Endodermal cell (in vitro differentiated cells): ENCODE measurements around the gene COL27A1. TPM values are rescaled to one million over a fixed set of nuclear protein-coding genes. Genes with fewer than 3 reads are reported as not detected.
A peak's percentile ranks its signal among the peaks of the same experiment; 100 is the strongest.
"Not testable (repeated sequence)": the region's sequence is repeated elsewhere in the genome, so short reads cannot be mapped to it uniquely, and the experiment has no call there.

Source experiments
- DNase-seq: peaks from one replicate; pipeline ENCODE4 v3.0.0-alpha.2; 2017
- H3K27ac ChIP-seq: 2 replicates; pipeline ENCODE4 v1.5.1; 2013; ENCODE audit warnings: mild to moderate bottlenecking, low read depth, low read length, moderate library complexity
- H3K27me3 ChIP-seq: 2 replicates; pipeline ENCODE4 v1.6.1; 2013; ENCODE audit warnings: mild to moderate bottlenecking, low read length, moderate library complexity; ENCODE audit not compliant: insufficient read depth, control insufficient read depth, poor library complexity, severe bottlenecking
- H3K36me3 ChIP-seq: 2 replicates; pipeline ENCODE4 v1.7.0; 2013; ENCODE audit warnings: mild to moderate bottlenecking, low read length, moderate library complexity; ENCODE audit not compliant: control insufficient read depth, insufficient read depth
- H3K4me1 ChIP-seq: one replicate; pipeline ENCODE4 v1.7.0; 2013; ENCODE audit warnings: low read length; ENCODE audit not compliant: control insufficient read depth, insufficient read depth
- H3K4me3 ChIP-seq: 2 replicates; pipeline ENCODE4 v1.5.1; 2013; ENCODE audit warnings: mild to moderate bottlenecking, low read length, moderate library complexity
- H3K9ac ChIP-seq: 2 replicates; pipeline ENCODE4 v1.6.1; 2013; ENCODE audit warnings: mild to moderate bottlenecking, low read length, moderate library complexity; ENCODE audit not compliant: poor library complexity, severe bottlenecking; ENCODE audit errors: extremely low read depth
- H3K9me3 ChIP-seq: 2 replicates; pipeline ENCODE4 v1.6.1; 2013; ENCODE audit warnings: mild to moderate bottlenecking, low read length, moderate library complexity; ENCODE audit not compliant: control insufficient read depth
- H3K27ac Mint-ChIP-seq: 2 replicates; pipeline ENCODE4 v1.8.0; 2020; ENCODE audit warnings: mixed read lengths
- H3K27me3 Mint-ChIP-seq: 2 replicates; pipeline ENCODE4 v1.8.0; 2021; ENCODE audit warnings: mild to moderate bottlenecking, mixed read lengths; ENCODE audit not compliant: insufficient read depth
- H3K36me3 Mint-ChIP-seq: 2 replicates; pipeline ENCODE4 v1.8.0; 2020; ENCODE audit warnings: low read depth, mixed read lengths
- H3K4me1 Mint-ChIP-seq: 2 replicates; pipeline ENCODE4 v1.8.0; 2020; ENCODE audit warnings: mixed read lengths
- H3K4me3 Mint-ChIP-seq: 2 replicates; pipeline ENCODE4 v1.8.0; 2020; ENCODE audit warnings: mild to moderate bottlenecking, moderate library complexity, mixed read lengths
- H3K9me3 Mint-ChIP-seq: 2 replicates; pipeline ENCODE4 v1.8.0; 2020; ENCODE audit warnings: mild to moderate bottlenecking, mixed read lengths
- WGBS, 2 experiments: methylation state at CpG; one replicate each; pipeline versions ENCODE4 v1.1.5 to v1.1.7; 2013; ENCODE audit warnings: missing lambda C conversion rate in 2 of 2, mixed read lengths in 1 of 2; ENCODE audit not compliant: insufficient coverage in 1 of 2, insufficient read length in 1 of 2; 5-methylcytosine and 5-hydroxymethylcytosine counted together
- total RNA-seq, 2 donors: library from RNA; stranded (reverse); fragmentation: NEBNext Ultra II Directional in 1 of 2; extraction: Animal tissue kit (Norgen Biotek cat#: 25700) in 1 of 2; gene quantifications; 2 replicates in 1 of 2; 3 replicates in 1 of 2; pipeline ENCODE4 v1.2.1, GENCODE V29; 2021
- TF ChIP-seq, protein P1 (sequence below): fragments of 200-600 bp; sonication (generic); conservative IDR thresholded peaks from 2 replicates; pipeline ENCODE4 v1.5.0; 2021; ENCODE audit warnings: antibody characterized with exemption, mild to moderate bottlenecking

Gene COL27A1
- total RNA-seq, 2 donors from 2014 or later: 43.8 to 69.5 TPM

DNA sequence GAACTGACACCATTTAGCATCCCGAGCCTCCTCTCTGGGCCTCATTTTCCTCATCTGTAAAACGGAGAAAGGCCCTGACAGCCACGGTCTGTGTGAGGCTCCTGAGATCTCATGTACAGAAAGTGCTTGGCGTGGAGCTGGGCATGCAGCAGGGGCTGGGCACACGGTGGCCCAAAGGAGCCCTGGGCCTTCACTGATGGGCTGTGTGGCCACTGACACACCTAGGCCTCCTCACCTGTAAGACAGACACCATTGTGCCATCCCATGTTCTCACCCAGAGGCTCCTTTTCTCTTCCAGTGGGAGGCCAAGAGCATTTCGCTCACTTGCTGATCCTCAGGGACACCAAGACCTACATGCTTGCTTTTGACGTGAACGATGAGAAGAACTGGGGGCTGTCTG is 169.2 kb downstream of the COL27A1 start:
- Mint-ChIP-seq H3K4me1 (no peaks in the 10 kb centered on the region), H3K36me3 (no peaks in the 10 kb centered on the region), H3K27ac (no peak overlapping the region), H3K4me3 (no peak overlapping the region), H3K9me3 (no peaks in the 10 kb centered on the region), H3K27me3 (no peaks in the 10 kb centered on the region)
- no peaks in the 10 kb centered on the region for H3K27me3 ChIP-seq
- no peaks in the 10 kb centered on the region for H3K9me3 ChIP-seq
- H3K4me1 ChIP-seq: no peaks in the 10 kb centered on the region
- TF ChIP-seq, protein P1, sequence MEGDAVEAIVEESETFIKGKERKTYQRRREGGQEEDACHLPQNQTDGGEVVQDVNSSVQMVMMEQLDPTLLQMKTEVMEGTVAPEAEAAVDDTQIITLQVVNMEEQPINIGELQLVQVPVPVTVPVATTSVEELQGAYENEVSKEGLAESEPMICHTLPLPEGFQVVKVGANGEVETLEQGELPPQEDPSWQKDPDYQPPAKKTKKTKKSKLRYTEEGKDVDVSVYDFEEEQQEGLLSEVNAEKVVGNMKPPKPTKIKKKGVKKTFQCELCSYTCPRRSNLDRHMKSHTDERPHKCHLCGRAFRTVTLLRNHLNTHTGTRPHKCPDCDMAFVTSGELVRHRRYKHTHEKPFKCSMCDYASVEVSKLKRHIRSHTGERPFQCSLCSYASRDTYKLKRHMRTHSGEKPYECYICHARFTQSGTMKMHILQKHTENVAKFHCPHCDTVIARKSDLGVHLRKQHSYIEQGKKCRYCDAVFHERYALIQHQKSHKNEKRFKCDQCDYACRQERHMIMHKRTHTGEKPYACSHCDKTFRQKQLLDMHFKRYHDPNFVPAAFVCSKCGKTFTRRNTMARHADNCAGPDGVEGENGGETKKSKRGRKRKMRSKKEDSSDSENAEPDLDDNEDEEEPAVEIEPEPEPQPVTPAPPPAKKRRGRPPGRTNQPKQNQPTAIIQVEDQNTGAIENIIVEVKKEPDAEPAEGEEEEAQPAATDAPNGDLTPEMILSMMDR: no peak
- no peaks in the 10 kb centered on the region for H3K36me3 ChIP-seq
- no peak overlapping the region for H3K27ac ChIP-seq
- peak; percentile 66 for DNase-seq
- 89 to 94% methylated on average over 4 to 8 of the region's 8 CpGs for WGBS, 2 experiments
- no peak overlapping the region for H3K9ac ChIP-seq
- no peak overlapping the region for H3K4me3 ChIP-seq

DNA sequence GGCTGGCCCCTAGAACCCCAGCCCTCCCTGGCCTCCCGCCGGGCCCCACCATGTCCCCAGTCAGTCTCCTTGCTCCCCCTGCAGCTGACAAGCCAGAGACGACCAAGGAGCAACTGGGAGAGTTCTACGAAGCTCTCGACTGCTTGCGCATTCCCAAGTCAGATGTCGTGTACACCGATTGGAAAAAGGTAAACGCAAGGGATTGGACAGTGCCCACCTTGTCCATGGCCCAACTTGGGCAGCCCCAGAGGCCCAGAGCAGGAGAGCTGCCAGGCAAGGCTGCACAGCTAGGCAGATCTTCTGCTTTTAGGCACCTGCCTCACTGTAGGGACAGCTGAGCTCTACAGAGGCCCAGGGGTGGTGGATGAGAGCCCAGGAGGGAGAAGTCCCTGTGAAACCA is 169.6 kb downstream of the COL27A1 start:
- 85 to 88% methylated on average over 6 to 7 of the region's 9 CpGs for WGBS, 2 experiments

DNA sequence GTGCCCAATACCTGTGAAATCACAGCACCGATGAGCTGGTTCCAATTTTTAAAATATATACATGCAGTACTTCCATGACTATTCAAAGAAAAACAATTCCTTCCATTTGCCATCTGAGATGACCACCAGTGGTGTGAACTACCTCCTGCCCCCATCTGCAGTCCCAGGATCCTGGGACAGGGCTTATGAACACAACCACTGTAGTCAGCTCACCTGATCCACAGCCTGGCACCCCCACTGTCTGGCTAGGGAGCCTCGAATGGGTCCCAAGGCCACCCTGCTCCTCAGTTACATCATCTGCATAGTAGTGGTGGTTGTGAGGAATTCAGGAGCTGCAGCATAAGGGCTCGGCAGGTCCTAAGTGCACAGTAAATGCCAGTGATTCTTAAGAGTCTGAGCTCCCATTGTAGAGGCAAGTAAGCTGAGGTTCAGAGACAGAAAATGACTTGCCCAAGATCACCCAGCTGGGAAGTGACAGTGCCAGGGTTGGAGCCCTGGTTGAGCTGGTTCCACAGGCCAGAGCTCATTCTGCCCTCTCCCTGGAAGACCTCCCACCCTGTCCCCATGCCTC is 170.4 kb downstream of the COL27A1 start:
- peak; percentile 68 for DNase-seq
- H3K4me3 ChIP-seq, H3K27me3 ChIP-seq: not testable (repeated sequence)

More for the DNA sequence above, 169.6 kb downstream of the COL27A1 start:
- H3K27ac ChIP-seq, H3K36me3 ChIP-seq, H3K4me3 Mint-ChIP-seq, H3K36me3 Mint-ChIP-seq, H3K27me3 Mint-ChIP-seq, H3K4me3 ChIP-seq, H3K4me1 ChIP-seq, H3K27ac Mint-ChIP-seq, H3K9me3 Mint-ChIP-seq, H3K4me1 Mint-ChIP-seq, H3K9me3 ChIP-seq, H3K27me3 ChIP-seq, H3K9ac ChIP-seq, DNase-seq: not testable (repeated sequence)

DNA sequence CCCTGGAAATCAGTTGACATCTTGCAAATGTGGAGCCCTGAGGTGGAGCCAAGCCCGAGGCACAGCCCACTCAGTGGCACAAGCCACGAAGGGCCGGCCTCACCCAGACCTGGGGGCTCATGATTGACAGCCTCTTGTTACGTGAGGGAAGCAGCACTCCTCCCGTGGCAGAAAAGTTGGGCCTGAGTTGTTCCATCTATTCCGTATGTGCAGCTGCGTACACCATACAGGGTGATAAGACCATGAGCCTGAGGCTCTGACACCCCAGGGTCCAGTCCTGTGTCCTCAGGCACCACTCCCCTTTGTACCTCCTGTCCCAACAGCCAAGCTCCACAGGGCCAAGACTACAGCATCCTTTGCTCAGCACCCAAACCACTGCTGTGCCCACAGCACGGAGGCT is 172.4 kb downstream of the COL27A1 start:
- H3K36me3 Mint-ChIP-seq: no peaks in the 10 kb centered on the region
- Histone ChIP-seq H3K27ac (no peak overlapping the region), H3K27me3 (no peaks in the 10 kb centered on the region), H3K9me3 (no peaks in the 10 kb centered on the region), H3K4me3 (no peak overlapping the region), H3K4me1 (no peaks in the 10 kb centered on the region), H3K9ac (no peak overlapping the region), H3K36me3 (no peaks in the 10 kb centered on the region)
- H3K27me3 Mint-ChIP-seq: no peaks in the 10 kb centered on the region
- no peaks in the 10 kb centered on the region for H3K4me1 Mint-ChIP-seq
- H3K9me3 Mint-ChIP-seq: no peaks in the 10 kb centered on the region
- 94 to 100% methylated on average over 8 of the region's 8 CpGs for WGBS, 2 experiments
- no peak for DNase-seq
- H3K4me3 Mint-ChIP-seq: no peak overlapping the region
- TF ChIP-seq, protein P1: no peak
- H3K27ac Mint-ChIP-seq: no peak overlapping the region

More for the DNA sequence above, 170.4 kb downstream of the COL27A1 start:
- H3K27ac ChIP-seq, H3K27me3 Mint-ChIP-seq, H3K9ac ChIP-seq, H3K36me3 Mint-ChIP-seq, H3K9me3 Mint-ChIP-seq, H3K36me3 ChIP-seq, H3K4me1 ChIP-seq, H3K9me3 ChIP-seq, H3K4me1 Mint-ChIP-seq, H3K27ac Mint-ChIP-seq, H3K4me3 Mint-ChIP-seq: not testable (repeated sequence)
- WGBS, 2 experiments: 91 to 100% methylated on average over 1 to 3 of the region's 3 CpGs

DNA sequence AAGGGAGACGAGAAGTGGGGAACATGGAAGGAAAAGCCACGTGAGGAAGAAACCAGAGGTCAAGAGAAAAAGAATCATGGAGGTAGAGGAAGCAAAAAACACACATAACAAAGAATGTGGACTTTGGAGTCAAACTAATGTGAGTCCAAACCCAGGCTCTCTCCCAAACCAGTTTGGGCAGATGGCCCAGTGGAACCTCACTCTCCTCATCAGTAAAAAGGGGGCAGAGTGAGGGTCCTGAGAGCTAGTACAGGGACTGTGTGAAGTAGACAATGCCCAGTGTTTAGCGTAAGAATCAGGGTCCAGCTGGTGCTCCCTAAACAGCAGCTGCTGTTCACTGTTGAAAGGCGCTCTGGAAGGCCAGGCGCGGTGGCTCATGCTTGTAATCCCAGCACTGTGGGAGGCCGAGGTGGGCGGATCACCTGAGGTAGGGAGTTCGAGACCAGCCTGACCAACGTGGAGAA is 173.1 kb downstream of the COL27A1 start:
- H3K36me3 Mint-ChIP-seq, H3K27ac ChIP-seq, H3K27me3 ChIP-seq, H3K9ac ChIP-seq, H3K9me3 ChIP-seq, H3K4me3 ChIP-seq, H3K9me3 Mint-ChIP-seq, DNase-seq, H3K27me3 Mint-ChIP-seq, H3K4me1 Mint-ChIP-seq, H3K4me3 Mint-ChIP-seq, H3K27ac Mint-ChIP-seq, H3K4me1 ChIP-seq, H3K36me3 ChIP-seq: not testable (repeated sequence)
- WGBS, 2 experiments: 92 to 93% methylated on average over 10 of the region's 10 CpGs
